Esophagus squamous epithelium (tissue), 5 donors: ENCODE results near the gene KNSTRN. TPM values are rescaled to one million over a fixed set of nuclear protein-coding genes. Genes with fewer than 3 reads are reported as not detected.
A peak's percentile ranks its signal among the peaks of the same experiment; 100 is the strongest.

Source experiments
- DNase-seq: peaks from one replicate; lab custom pipeline; 2025; lab: John Stamatoyannopoulos, UW
- H3K27ac ChIP-seq, 4 donors: fragments of 200-600 bp; sonication (generic); one replicate each; pipeline ENCODE4 v1.5.1; 2016 to 2019; ENCODE audit warnings: mild to moderate bottlenecking in 1 of 4
- H3K27me3 ChIP-seq, 4 donors: fragments of 200-600 bp; sonication (generic); 1 replicate in 3 of 4; 2 replicates in 1 of 4; pipeline versions ENCODE4 v1.5.1 to v1.6.0; 2017 to 2021; ENCODE audit warnings: antibody characterized with exemption in 1 of 4
- H3K36me3 ChIP-seq, 3 donors: fragments of 200-600 bp; sonication (generic); one replicate each; pipeline ENCODE4 v1.5.1; 2016 to 2019
- H3K4me1 ChIP-seq, 3 donors: fragments of 200-600 bp; sonication (generic); one replicate each; pipeline ENCODE4 v1.5.1; 2017 to 2019
- H3K4me3 ChIP-seq, 4 donors: fragments of 200-600 bp; sonication (generic); 1 replicate in 3 of 4; 2 replicates in 1 of 4; pipeline ENCODE4 v1.5.1; 2016 to 2019; ENCODE audit warnings: mild to moderate bottlenecking in 2 of 4, moderate library complexity in 1 of 4
- H3K9me3 ChIP-seq, 3 donors: fragments of 200-600 bp; sonication (generic); one replicate each; pipeline ENCODE4 v1.5.1; 2016 to 2019
- CTCF ChIP-seq, 6 experiments: fragments of 450-650 bp in 4 of 6; fragments of 200-600 bp in 2 of 6; sonication (generic) in 2 of 6; IDR thresholded peaks; one replicate each; pipeline ENCODE4 v1.5.1; 2016 to 2019; ENCODE audit warnings: antibody characterized with exemption in 6 of 6, mild to moderate bottlenecking in 4 of 6, moderate library complexity in 4 of 6
- POLR2A ChIP-seq, 4 donors: fragments of 450-650 bp; IDR thresholded peaks; one replicate each; pipeline ENCODE4 v1.6.1; 2017; ENCODE audit warnings: antibody characterized with exemption in 4 of 4, mild to moderate bottlenecking in 4 of 4, moderate library complexity in 3 of 4
- WGBS, 2 donors: methylation state at CpG; one replicate each; pipeline ENCODE4 v1.1.5; 2018; 5-methylcytosine and 5-hydroxymethylcytosine counted together
- intact Hi-C: fragments of 100-400 bp; cut with DNase I; formaldehyde crosslinking; loops from one replicate; pipeline ENCODE4 v1.15.0; 2022
- total RNA-seq, 4 donors: library from RNA; depleted of rRNA; stranded (reverse); fragments of >200 nt; gene quantifications; one replicate each; pipeline ENCODE4 v1.1.0, GENCODE V29; 2016
- donor health status: DM: yes; HTN: yes; CAD: no.

Gene KNSTRN
- 10 to 100 TPM; 11.3 to 22.0 (median 17.3) TPM for total RNA-seq

- TF ChIP-seq CTCF (IDR thresholded peaks at IDR 0.05) (peak in 1 of 6 experiments; percentile 14), POLR2A (IDR thresholded peaks at IDR 0.05) (peak in 1 of 4 donors; percentile 39)
- peak; percentile 61 for DNase-seq
Measured at GRCh38 chr15:40382580-40383456, at the start of gene KNSTRN. KNSTRN (plus strand) TSS chr15:40382721; CDS start chr15:40382836, 115 bp downstream.

GRCh38 chr15:40333922-40334492 is 48.5 kb upstream of the KNSTRN start:
- Histone ChIP-seq H3K27me3 (no peaks in the 10 kb centered on the region), H3K4me3 (peak overlapping the region in 1 of 4 donors; percentile 7), H3K36me3 (peaks cover 0 to 19% (median 0%) of the 10 kb centered on the region in 3 donors), H3K4me1 (peaks cover 47 to 85% (median 52%) of the 10 kb centered on the region in 3 donors), H3K9me3 (no peaks in the 10 kb centered on the region), H3K27ac (peak overlapping the region; percentile 70 to 95 (median 94))
- intact Hi-C loops = no loop called here
- WGBS, 2 donors = 14 to 15% methylated on average over 2 to 6 of the region's 12 CpGs
- TF ChIP-seq CTCF (IDR thresholded peaks at IDR 0.05) (peak in 1 of 6 experiments; percentile 9), POLR2A (IDR thresholded peaks at IDR 0.05) (peak in 1 of 4 donors; percentile 38)
- no peak for DNase-seq

More at GRCh38 chr15:40382580-40383456, at the start of gene KNSTRN:
- no peaks in the 10 kb centered on the region for H3K27me3 ChIP-seq
- H3K9me3 ChIP-seq = no peaks in the 10 kb centered on the region
- 5 to 9% methylated on average over 23 to 35 of the region's 57 CpGs for WGBS, 2 donors
- peaks cover 9 to 40% (median 16%) of the 10 kb centered on the region in 3 donors for H3K4me1 ChIP-seq
- H3K36me3 ChIP-seq = peaks cover 0 to 16% (median 9%) of the 10 kb centered on the region in 3 donors
- peak within 1 kb of the TSS; percentile 70 to 96 (median 78) for H3K4me3 ChIP-seq
- H3K27ac ChIP-seq = peak within 1 kb of the TSS; percentile 54 to 86 (median 74)
- intact Hi-C loops = no loop called here

- DNase-seq = no peak
- Histone ChIP-seq H3K4me3 (no peak overlapping the region), H3K27ac (peak overlapping the region; percentile 70 to 95 (median 94)), H3K36me3 (peaks cover 0 to 19% (median 0%) of the 10 kb centered on the region in 3 donors), H3K4me1 (peaks cover 53 to 88% (median 57%) of the 10 kb centered on the region in 3 donors), H3K9me3 (no peaks in the 10 kb centered on the region), H3K27me3 (no peaks in the 10 kb centered on the region)
- intact Hi-C loops = no loop called here
- TF ChIP-seq POLR2A (IDR thresholded peaks at IDR 0.05) (no peak), CTCF (IDR thresholded peaks at IDR 0.05) (no peak)
- WGBS, 2 donors = 33 to 60% methylated on average over 1 of the region's 3 CpGs
Measured at GRCh38 chr15:40334541-40334940, 48.0 kb upstream of the KNSTRN start.

GRCh38 chr15:40334941-40335795 is 47.4 kb upstream of the KNSTRN start:
- TF ChIP-seq POLR2A (IDR thresholded peaks at IDR 0.05) (no peak), CTCF (IDR thresholded peaks at IDR 0.05) (no peak)

More at GRCh38 chr15:40334941-40335795, 47.4 kb upstream of the KNSTRN start:
- WGBS, 2 donors = 48 to 60% methylated on average over 1 to 13 of the region's 26 CpGs
- Histone ChIP-seq H3K9me3 (no peaks in the 10 kb centered on the region), H3K27me3 (no peaks in the 10 kb centered on the region), H3K36me3 (peaks cover 0 to 19% (median 0%) of the 10 kb centered on the region in 3 donors), H3K4me3 (no peak overlapping the region), H3K27ac (peak overlapping the region; percentile 70 to 95 (median 94)), H3K4me1 (peaks cover 59 to 90% (median 63%) of the 10 kb centered on the region in 3 donors)
- no peak for DNase-seq
- intact Hi-C loops = no loop called here
